IMR-90 (cell line): Measurements from ENCODE around the gene PGGHG. TPM values are rescaled to one million over a fixed set of nuclear protein-coding genes. Genes with fewer than 3 reads are reported as not detected.

Experiments
- ATAC-seq: fragments of 200-7000 bp; cut with Tn5 transposase; 2 replicates; pipeline ENCODE4 v1.9.1; 2020; ENCODE audit warnings: low read depth, mild to moderate bottlenecking, moderate library complexity
- BruUV-seq: library from RNA; stranded (reverse); fragments of 400-500 nt; replicated peaks from 2 replicates; lab custom pipeline; 2021; lab: Mats Ljungman, UMichigan
- CTCF ChIA-PET: fragments of 300-600 bp; formaldehyde crosslinking; extraction: SDS; loops from one replicate; lab custom pipeline; 2021; ENCODE audit warnings: antibody characterized with exemption; lab: Yijun Ruan, JAX
- POLR2A ChIA-PET: fragments of 300-600 bp; sonication (Branson Sonifier 250); formaldehyde crosslinking; loops from one replicate; lab custom pipeline; 2022; ENCODE audit warnings: antibody characterized with exemption; ENCODE audit not compliant: unreplicated experiment; lab: Charles Lee
- DNase-seq: peaks from one replicate; pipeline ENCODE4 v3.0.0; 2013
- H2AFZ ChIP-seq: replicated peaks from 2 replicates; pipeline ENCODE3; 2013; ENCODE audit warnings: low read length, mild to moderate bottlenecking; ENCODE audit not compliant: poor library complexity
- H2AK5ac ChIP-seq: 2 replicates; pipeline ENCODE4 v1.6.1; 2013; ENCODE audit warnings: low read depth, low read length, inconsistent platforms
- H2AK9ac ChIP-seq: replicated peaks from 2 replicates; pipeline ENCODE3; 2013; ENCODE audit warnings: mild to moderate bottlenecking, low read depth, low read length, moderate library complexity; ENCODE audit not compliant: poor library complexity
- H2BK120ac ChIP-seq: 2 replicates; pipeline ENCODE4 v1.6.1; 2013; ENCODE audit warnings: low read depth, low read length, inconsistent platforms
- H2BK15ac ChIP-seq: 3 replicates; pipeline ENCODE4 v1.6.1; 2013; ENCODE audit warnings: low read depth, low read length, inconsistent platforms
- H2BK20ac ChIP-seq: 2 replicates; pipeline ENCODE4 v1.6.1; 2013; ENCODE audit warnings: low read depth, mild to moderate bottlenecking, inconsistent platforms, low read length, moderate library complexity
- H2BK5ac ChIP-seq: 2 replicates; pipeline ENCODE4 v1.6.1; 2013; ENCODE audit warnings: mild to moderate bottlenecking, low read depth, low read length, inconsistent platforms; ENCODE audit not compliant: poor library complexity, severe bottlenecking
- H3K14ac ChIP-seq: replicated peaks from 2 replicates; pipeline ENCODE4 v1.6.1; 2013; ENCODE audit warnings: low read depth, low read length, inconsistent platforms
- H3K18ac ChIP-seq: 2 replicates; pipeline ENCODE4 v1.6.1; 2013; ENCODE audit warnings: low read depth, low read length, control low read depth
- H3K23ac ChIP-seq: 2 replicates; pipeline ENCODE4 v1.6.1; 2013; ENCODE audit warnings: low read depth, low read length, inconsistent platforms
- H3K27ac ChIP-seq: 2 replicates; pipeline ENCODE4 v1.5.1; 2013; ENCODE audit warnings: mild to moderate bottlenecking, control low read depth, low read length; ENCODE audit not compliant: insufficient read depth
- H3K27me3 ChIP-seq: 2 replicates; pipeline ENCODE4 v1.6.1; 2013; ENCODE audit warnings: low read length; ENCODE audit not compliant: control insufficient read depth, insufficient read depth
- H3K36me3 ChIP-seq: 2 replicates; pipeline ENCODE4 v1.6.1; 2013; ENCODE audit warnings: low read length, mixed read lengths; ENCODE audit not compliant: control insufficient read depth, insufficient read depth
- H3K4ac ChIP-seq: 2 replicates; pipeline ENCODE4 v1.6.1; 2013; ENCODE audit warnings: low read depth, low read length, inconsistent platforms
- H3K4me1 ChIP-seq: 2 replicates; pipeline ENCODE4 v1.6.1; 2013; ENCODE audit warnings: low read length, mixed read lengths; ENCODE audit not compliant: control insufficient read depth, insufficient read depth
- H3K4me2 ChIP-seq: 2 replicates; pipeline ENCODE4 v1.6.1; 2013; ENCODE audit warnings: low read depth, mild to moderate bottlenecking, control low read depth, low read length, moderate library complexity
- H3K4me3 ChIP-seq: 2 replicates; pipeline ENCODE4 v1.5.1; 2013; ENCODE audit warnings: low read depth, mild to moderate bottlenecking, control low read depth, low read length, moderate library complexity; ENCODE audit not compliant: insufficient read depth
- H3K56ac ChIP-seq: 2 replicates; pipeline ENCODE4 v1.6.1; 2013; ENCODE audit warnings: low read length, inconsistent platforms; ENCODE audit not compliant: insufficient read depth; ENCODE audit errors: extremely low read depth
- H3K79me1 ChIP-seq, 2 experiments: 2 replicates each; pipeline ENCODE4 v1.6.1; 2013; ENCODE audit warnings: low read length in 2 of 2, inconsistent platforms in 1 of 2, low read depth in 1 of 2
- H3K9ac ChIP-seq: 2 replicates; pipeline ENCODE4 v1.6.1; 2013; ENCODE audit warnings: low read depth, low read length, control low read depth
- H3K9me1 ChIP-seq: 2 replicates; pipeline ENCODE4 v1.6.1; 2013; ENCODE audit warnings: low read length, inconsistent platforms; ENCODE audit not compliant: insufficient read depth
- H3K9me3 ChIP-seq: 2 replicates; pipeline ENCODE4 v1.6.1; 2013; ENCODE audit warnings: low read length; ENCODE audit not compliant: control insufficient read depth, insufficient read depth
- H4K20me1 ChIP-seq: 2 replicates; pipeline ENCODE4 v1.6.1; 2013; ENCODE audit warnings: low read length, inconsistent platforms; ENCODE audit not compliant: insufficient read depth
- H4K5ac ChIP-seq: 2 replicates; pipeline ENCODE4 v1.6.1; 2013; ENCODE audit warnings: mild to moderate bottlenecking, low read depth, low read length, control low read depth
- H4K8ac ChIP-seq, 2 experiments: 2 replicates each; pipeline ENCODE4 v1.6.1; 2013; ENCODE audit warnings: low read depth in 2 of 2, low read length in 2 of 2, control low read depth in 1 of 2, inconsistent platforms in 1 of 2
- H4K91ac ChIP-seq: 2 replicates; pipeline ENCODE4 v1.6.1; 2013; ENCODE audit warnings: low read depth, low read length, inconsistent platforms; ENCODE audit not compliant: insufficient read depth
- MAFK ChIP-seq: IDR thresholded peaks from 2 replicates; pipeline ENCODE4 v1.6.1; 2012; ENCODE audit warnings: low read depth, low read length, improper control_type of control experiment
- MXI1 ChIP-seq: IDR thresholded peaks from 2 replicates; pipeline ENCODE4 v1.6.1; 2012; ENCODE audit warnings: low read depth, mild to moderate bottlenecking, low read length, moderate library complexity, borderline replicate concordance
- NFE2L2 ChIP-seq: fragments of 150-350 bp; IDR thresholded peaks from 2 replicates; pipeline ENCODE4 v1.6.1; 2016; ENCODE audit warnings: low read depth, mild to moderate bottlenecking, low read length
- SMC3 ChIP-seq: fragments of 150-350 bp; IDR thresholded peaks from 2 replicates; pipeline ENCODE4 v1.6.1; 2016; ENCODE audit warnings: low read depth, mild to moderate bottlenecking, antibody characterized with exemption, low read length, moderate library complexity
- WGBS, 2 experiments: methylation state at CpG; one replicate each; pipeline versions ENCODE4 v1.1.5 to v1.1.7; 2013; ENCODE audit warnings: missing lambda C conversion rate in 2 of 2; ENCODE audit not compliant: insufficient read length in 1 of 2; ENCODE audit errors: extremely low coverage in 2 of 2; 5-methylcytosine and 5-hydroxymethylcytosine counted together
- dilution Hi-C: fragments of 300-500 bp; cut with HindIII; formaldehyde crosslinking; loops from one replicate; pipeline ENCODE4 v1.14.3; 2018; ENCODE audit warnings: low sequenced_read_pairs; ENCODE audit not compliant: unreplicated experiment
- in situ Hi-C: fragments of 300-500 bp; cut with MboI; formaldehyde crosslinking; loops from 3 replicates; pipeline ENCODE4 v1.14.3; 2019; ENCODE audit warnings: low sequenced_read_pairs, inconsistent platforms, mixed read lengths
- intact Hi-C: fragments of 100-400 bp; cut with micrococcal nuclease; formaldehyde crosslinking; loops from 2 replicates; pipeline ENCODE4 v1.10.0; 2022
- polyA plus RNA-seq, 3 experiments: library from polyadenylated mRNA; depleted of rRNA; stranded (reverse); fragments of >200 nt; gene quantifications; 2 replicates each; pipeline ENCODE4 v1.2.3, GENCODE V29; 2012; ENCODE audit warnings: low replicate concordance in 1 of 3
- total RNA-seq: library from RNA; depleted of rRNA; stranded (reverse); fragments of >200 nt; gene quantifications from 2 replicates; pipeline ENCODE4 v1.2.3, GENCODE V29; 2012

The PGGHG gene
- total and polyA plus RNA-seq, 2 of the 4 experiments (the other 2 are of a cell fraction) = 1.8 to 17.0 TPM

- TF ChIP-seq MXI1 (no peak), NFE2L2 (no peak)
Observed at GRCh38 chr11:340539-341512, 51.9 kb downstream of the PGGHG start (continued).

- no peak overlapping the region for H2BK5ac ChIP-seq
- no peaks in the 10 kb centered on the region for H4K20me1 ChIP-seq
- H2BK120ac ChIP-seq = no peak overlapping the region
- H3K4ac ChIP-seq = no peak overlapping the region
- no peaks in the 10 kb centered on the region for H3K36me3 ChIP-seq
- in situ Hi-C loops = no loop called here
- no peak for ATAC-seq
- no peak overlapping the region for H3K9ac ChIP-seq
- H3K4me3 ChIP-seq = no peak overlapping the region
- H2AK9ac ChIP-seq = no peak overlapping the region
- POLR2A ChIA-PET = no interaction called here
- H2AFZ ChIP-seq = no peak overlapping the region
- no peaks in the 10 kb centered on the region for H3K4me1 ChIP-seq
- no peaks in the 10 kb centered on the region for H3K79me1 ChIP-seq
- no peak overlapping the region for H4K8ac ChIP-seq
- no TSS peak for BruUV-seq
- no peaks in the 10 kb centered on the region for H3K9me1 ChIP-seq
- H4K91ac ChIP-seq = no peak overlapping the region
- H3K23ac ChIP-seq = no peak overlapping the region
- no peak overlapping the region for H2AK5ac ChIP-seq
- no peak overlapping the region for H3K14ac ChIP-seq
- intact Hi-C loops = no loop called here
- H2BK15ac ChIP-seq = no peak overlapping the region
- H4K5ac ChIP-seq = no peak overlapping the region
- no peak overlapping the region for H3K56ac ChIP-seq
- dilution Hi-C loops = no loop called here
- no peak overlapping the region for H2BK20ac ChIP-seq
- peaks cover 8% of the 10 kb centered on the region for H3K27me3 ChIP-seq
- CTCF ChIA-PET = no interaction called here
- no peak for DNase-seq
- H3K4me2 ChIP-seq = no peak overlapping the region
- no peaks in the 10 kb centered on the region for H3K9me3 ChIP-seq
- H3K27ac ChIP-seq = no peak overlapping the region
- WGBS, 2 experiments = 83% methylated on average over 2 of the region's 3 CpGs; no CpG with 5 or more reads in 1 of the 2 experiments
- no peak overlapping the region for H3K18ac ChIP-seq
- peak; percentile 51 for TF ChIP-seq MAFK
- TF ChIP-seq SMC3 = no peak
Observed at GRCh38 chr11:342328-342727, 53.4 kb downstream of the PGGHG start.
